DOHH2 (cell line): Measurements from ENCODE around the gene BST2.

Source experiments
- H3F3A ChIP-seq: fragments of 200-600 bp; sonication (generic), shearing (Covaris generic); 2 replicates; pipeline ENCODE4 v1.6.0; 2016; ENCODE audit warnings: antibody characterized with exemption, mild to moderate bottlenecking; ENCODE audit not compliant: control insufficient read depth, insufficient read depth
- H3K27ac ChIP-seq: fragments of 200-600 bp; sonication (generic); 2 replicates; pipeline ENCODE4 v1.5.1; 2014; ENCODE audit warnings: low read depth, mild to moderate bottlenecking, low read length, moderate library complexity
- H3K27me3 ChIP-seq: fragments of 200-600 bp; sonication (generic); 2 replicates; pipeline ENCODE4 v1.6.1; 2014; ENCODE audit warnings: mild to moderate bottlenecking, low read length, mixed read lengths; ENCODE audit not compliant: control insufficient read depth
- H3K36me3 ChIP-seq: fragments of 200-600 bp; sonication (generic); 2 replicates; pipeline ENCODE4 v1.6.1; 2014; ENCODE audit warnings: mild to moderate bottlenecking, low read length, moderate library complexity, mixed read lengths; ENCODE audit not compliant: control insufficient read depth
- H3K4me1 ChIP-seq: fragments of 200-600 bp; sonication (generic); 2 replicates; pipeline ENCODE4 v1.6.1; 2014; ENCODE audit warnings: mild to moderate bottlenecking, low read length, mixed read lengths; ENCODE audit not compliant: control insufficient read depth
- H3K4me2 ChIP-seq: fragments of 200-600 bp; sonication (generic); 2 replicates; pipeline ENCODE4 v1.6.0; 2014; ENCODE audit warnings: mild to moderate bottlenecking, low read length, moderate library complexity
- H3K4me3 ChIP-seq: fragments of 200-600 bp; sonication (generic); 2 replicates; pipeline ENCODE4 v1.5.1; 2014; ENCODE audit warnings: mild to moderate bottlenecking, low read length, mixed read lengths
- H3K79me2 ChIP-seq: fragments of 200-600 bp; sonication (generic); 2 replicates; pipeline ENCODE4 v1.6.1; 2014; ENCODE audit warnings: mild to moderate bottlenecking, low read length, mixed read lengths; ENCODE audit not compliant: control insufficient read depth
- H3K9me2 ChIP-seq: fragments of 200-600 bp; sonication (generic); replicated peaks from 2 replicates; pipeline ENCODE4 v1.6.1; 2014; ENCODE audit warnings: mild to moderate bottlenecking, low read length, mixed read lengths; ENCODE audit not compliant: control insufficient read depth
- H3K9me3 ChIP-seq: fragments of 200-600 bp; sonication (generic); 2 replicates; pipeline ENCODE4 v1.6.1; 2014; ENCODE audit warnings: antibody characterized with exemption, low read length, mixed read lengths; ENCODE audit not compliant: control insufficient read depth, insufficient read depth
- H4K20me1 ChIP-seq: fragments of 200-600 bp; sonication (generic); 2 replicates; pipeline ENCODE4 v1.6.0; 2014; ENCODE audit warnings: low read depth, mild to moderate bottlenecking, antibody characterized with exemption, low read length, moderate library complexity; ENCODE audit not compliant: control insufficient read depth, insufficient read depth
- CTCF ChIP-seq: fragments of 200-600 bp; sonication (generic); IDR thresholded peaks from one replicate; pipeline ENCODE4 v1.5.1; 2014; ENCODE audit warnings: antibody characterized with exemption, mild to moderate bottlenecking, low read depth, low read length; ENCODE audit not compliant: poor library complexity, severe bottlenecking
- EZH2phosphoT487 ChIP-seq: fragments of 200-600 bp; sonication (generic); IDR thresholded peaks from 2 replicates; pipeline ENCODE4 v1.6.1; 2017; ENCODE audit warnings: borderline replicate concordance, mild to moderate bottlenecking, antibody characterized with exemption, low read length, moderate library complexity, mixed read lengths

Gene BST2

GRCh38 chr19:17390665-17391370 lies 14.6 kb downstream of the BST2 start:
- H3F3A ChIP-seq, result peaks cover 10% of the 10 kb centered on the region
- H3K4me1 ChIP-seq, result peaks cover 26% of the 10 kb centered on the region
- 0 out of 2 replicates have a peak, but pooled peaks cover 2% of the 10 kb centered on the region for H3K27me3 ChIP-seq
- H3K9me3 ChIP-seq, result no peaks in the 10 kb centered on the region
- no peaks in the 10 kb centered on the region for H3K79me2 ChIP-seq
- H4K20me1 ChIP-seq, result no peaks in the 10 kb centered on the region
- TF ChIP-seq CTCF, result peak; percentile 78
- no peak for TF ChIP-seq EZH2phosphoT487
- peak overlapping the region; percentile 53 for H3K4me3 ChIP-seq
- H3K36me3 ChIP-seq, result peaks cover 3% of the 10 kb centered on the region
- peak overlapping the region; percentile 66 for H3K4me2 ChIP-seq
- H3K27ac ChIP-seq, result no peak overlapping the region
- no peaks in the 10 kb centered on the region for H3K9me2 ChIP-seq

GRCh38 chr19:17389957-17390664 lies 15.3 kb downstream of the BST2 start:
- Histone ChIP-seq H3K4me2 (peak overlapping the region; percentile 66), H3F3A (peaks cover 8% of the 10 kb centered on the region), H3K27ac (no peak overlapping the region), H3K79me2 (no peaks in the 10 kb centered on the region), H3K27me3 (0 out of 2 replicates have a peak, but pooled peaks cover 2% of the 10 kb centered on the region), H3K4me3 (peak overlapping the region; percentile 53), H3K36me3 (peaks cover under 1% of the 10 kb centered on the region), H3K9me2 (no peaks in the 10 kb centered on the region), H4K20me1 (no peaks in the 10 kb centered on the region), H3K4me1 (peaks cover 21% of the 10 kb centered on the region), H3K9me3 (no peaks in the 10 kb centered on the region)
- TF ChIP-seq EZH2phosphoT487, result no peak
- no peak for TF ChIP-seq CTCF

- no peaks in the 10 kb centered on the region for H3K36me3 ChIP-seq
- peaks cover 10% of the 10 kb centered on the region for H3F3A ChIP-seq
- H3K4me1 ChIP-seq, result peaks cover 16% of the 10 kb centered on the region
- H3K9me3 ChIP-seq, result no peaks in the 10 kb centered on the region
- no peak overlapping the region for H3K27ac ChIP-seq
- TF ChIP-seq EZH2phosphoT487 (no peak), CTCF (no peak)
- H3K4me3 ChIP-seq, result no peak overlapping the region
- no peaks in the 10 kb centered on the region for H3K79me2 ChIP-seq
- H4K20me1 ChIP-seq, result no peaks in the 10 kb centered on the region
- H3K4me2 ChIP-seq, result no peak overlapping the region
- H3K27me3 ChIP-seq, result 0 out of 2 replicates have a peak, but pooled peaks cover 2% of the 10 kb centered on the region
- no peaks in the 10 kb centered on the region for H3K9me2 ChIP-seq
Observed at GRCh38 chr19:17389288-17389687, 16.1 kb downstream of the BST2 start.
